MG63 (cell line): ENCODE data around the gene ARHGAP25. TPM values are rescaled to one million over a fixed set of nuclear protein-coding genes. Genes with fewer than 3 reads are reported as not detected.

Experiments
- DNase-seq: peaks from one replicate; pipeline ENCODE4 v3.0.0-alpha.2; 2020
- H3K27me3 ChIP-seq: fragments of 250-450 bp; sonication (Bioruptor Pico); 2 replicates; pipeline ENCODE4 v1.5.1; 2020; ENCODE audit warnings: mild to moderate bottlenecking, moderate library complexity
- H3K36me3 ChIP-seq: fragments of 250-450 bp; sonication (Bioruptor Pico); 2 replicates; pipeline ENCODE4 v1.5.1; 2020; ENCODE audit warnings: mild to moderate bottlenecking, moderate library complexity
- H3K4me3 ChIP-seq: fragments of 250-450 bp; sonication (Bioruptor Pico); 2 replicates; pipeline ENCODE4 v1.5.1; 2020; ENCODE audit warnings: mild to moderate bottlenecking, moderate library complexity
- H3K9me3 ChIP-seq: fragments of 250-450 bp; sonication (Bioruptor Pico); 2 replicates; pipeline ENCODE4 v1.5.1; 2020; ENCODE audit warnings: mild to moderate bottlenecking, moderate library complexity
- total RNA-seq: library from RNA; depleted of rRNA; stranded (reverse); fragments of >200 nt; shearing (Covaris generic); gene quantifications from 2 replicates; pipeline ENCODE4 v1.2.3, GENCODE V29; 2014; ENCODE audit warnings: low replicate concordance

The ARHGAP25 gene
- total RNA-seq, 1 experiment from 2014 or later, result not detected

GRCh38 chr2:68749345-68749744 lies 14.7 kb downstream of the ARHGAP25 start:
- Histone ChIP-seq H3K9me3 (no peaks in the 10 kb centered on the region), H3K4me3 (no peak overlapping the region), H3K27me3 (no peaks in the 10 kb centered on the region), H3K36me3 (no peaks in the 10 kb centered on the region)
- no peak for DNase-seq

- Histone ChIP-seq H3K4me3 (no peak overlapping the region), H3K36me3 (no peaks in the 10 kb centered on the region), H3K27me3 (no peaks in the 10 kb centered on the region), H3K9me3 (peaks cover 6% of the 10 kb centered on the region; the same call in 1 of the 2 replicates)
- no peak for DNase-seq
These were observed 16.2 kb downstream of the ARHGAP25 start for GRCh38 chr2:68750592-68751396.

- Histone ChIP-seq H3K36me3 (no peaks in the 10 kb centered on the region), H3K9me3 (peaks cover 7% of the 10 kb centered on the region), H3K27me3 (no peaks in the 10 kb centered on the region), H3K4me3 (no peak overlapping the region)
- peak; percentile 79 for DNase-seq
These were observed 17.1 kb downstream of the ARHGAP25 start for GRCh38 chr2:68751397-68752339.

- no peak for DNase-seq
- Histone ChIP-seq H3K36me3 (no peaks in the 10 kb centered on the region), H3K27me3 (no peaks in the 10 kb centered on the region), H3K4me3 (no peak overlapping the region), H3K9me3 (peaks cover 19% of the 10 kb centered on the region)
These were observed 18.7 kb downstream of the ARHGAP25 start for GRCh38 chr2:68753318-68753717.

- Histone ChIP-seq H3K27me3 (no peaks in the 10 kb centered on the region), H3K9me3 (peaks cover 19% of the 10 kb centered on the region), H3K36me3 (no peaks in the 10 kb centered on the region), H3K4me3 (no peak overlapping the region)
- DNase-seq, result no peak
These were observed 20.5 kb downstream of the ARHGAP25 start for GRCh38 chr2:68755071-68755470.

- peaks cover 19% of the 10 kb centered on the region for H3K9me3 ChIP-seq
- no peaks in the 10 kb centered on the region for H3K36me3 ChIP-seq
- no peaks in the 10 kb centered on the region for H3K27me3 ChIP-seq
- DNase-seq, result no peak
- H3K4me3 ChIP-seq, result no peak overlapping the region
These were observed 21.6 kb downstream of the ARHGAP25 start for GRCh38 chr2:68756178-68756577.

- Histone ChIP-seq H3K27me3 (no peaks in the 10 kb centered on the region), H3K9me3 (peaks cover 19% of the 10 kb centered on the region), H3K4me3 (no peak overlapping the region), H3K36me3 (no peaks in the 10 kb centered on the region)
- no peak for DNase-seq
These were observed 22.5 kb downstream of the ARHGAP25 start for GRCh38 chr2:68757081-68757480.

GRCh38 chr2:68762100-68762499 lies 27.5 kb downstream of the ARHGAP25 start:
- no peaks in the 10 kb centered on the region for H3K27me3 ChIP-seq
- H3K36me3 ChIP-seq, result no peaks in the 10 kb centered on the region
- peaks cover 9% of the 10 kb centered on the region; the same call in 1 of the 2 replicates for H3K9me3 ChIP-seq
- no peak for DNase-seq
- no peak overlapping the region for H3K4me3 ChIP-seq

- Histone ChIP-seq H3K4me3 (no peak overlapping the region), H3K27me3 (no peaks in the 10 kb centered on the region), H3K9me3 (peaks cover 5% of the 10 kb centered on the region; the same call in 1 of the 2 replicates), H3K36me3 (no peaks in the 10 kb centered on the region)
- no peak for DNase-seq
These were observed 28.1 kb downstream of the ARHGAP25 start for GRCh38 chr2:68762665-68763064.

GRCh38 chr2:68764041-68764805 lies 29.6 kb downstream of the ARHGAP25 start:
- peak; percentile 43 for DNase-seq

GRCh38 chr2:68764806-68765311 lies 30.2 kb downstream of the ARHGAP25 start:
- no peak overlapping the region for H3K4me3 ChIP-seq
- no peaks in the 10 kb centered on the region for H3K9me3 ChIP-seq
- H3K27me3 ChIP-seq, result no peaks in the 10 kb centered on the region
- DNase-seq, result no peak
- no peaks in the 10 kb centered on the region for H3K36me3 ChIP-seq

More at GRCh38 chr2:68764041-68764805, 29.6 kb downstream of the ARHGAP25 start:
- Histone ChIP-seq H3K27me3 (no peaks in the 10 kb centered on the region), H3K36me3 (no peaks in the 10 kb centered on the region), H3K9me3 (no peaks in the 10 kb centered on the region), H3K4me3 (no peak overlapping the region)

- peak; percentile 75 for DNase-seq
- no peak overlapping the region for H3K4me3 ChIP-seq
- H3K27me3 ChIP-seq, result no peaks in the 10 kb centered on the region
- no peaks in the 10 kb centered on the region for H3K36me3 ChIP-seq
- H3K9me3 ChIP-seq, result no peaks in the 10 kb centered on the region
These were observed 31.2 kb downstream of the ARHGAP25 start for GRCh38 chr2:68765739-68766375.

- Histone ChIP-seq H3K4me3 (no peak overlapping the region), H3K9me3 (no peaks in the 10 kb centered on the region), H3K27me3 (no peaks in the 10 kb centered on the region), H3K36me3 (no peaks in the 10 kb centered on the region)
- DNase-seq, result no peak
These were observed 31.8 kb downstream of the ARHGAP25 start for GRCh38 chr2:68766376-68766845.

GRCh38 chr2:68767031-68767961 lies 32.7 kb downstream of the ARHGAP25 start:
- DNase-seq, result no peak
- H3K27me3 ChIP-seq, result no peaks in the 10 kb centered on the region
- no peaks in the 10 kb centered on the region for H3K36me3 ChIP-seq
- H3K4me3 ChIP-seq, result no peak overlapping the region
- H3K9me3 ChIP-seq, result no peaks in the 10 kb centered on the region

- DNase-seq, result no peak
- no peaks in the 10 kb centered on the region for H3K9me3 ChIP-seq
These were observed 33.4 kb downstream of the ARHGAP25 start for GRCh38 chr2:68767996-68768395.

More at GRCh38 chr2:68767996-68768395, 33.4 kb downstream of the ARHGAP25 start:
- no peaks in the 10 kb centered on the region for H3K36me3 ChIP-seq
- H3K4me3 ChIP-seq, result no peak overlapping the region
- H3K27me3 ChIP-seq, result no peaks in the 10 kb centered on the region
